CD14-positive monocyte (primary cell): ENCODE measurements around the gene YARS2. TPM values are rescaled to one million over a fixed set of nuclear protein-coding genes. Genes with fewer than 3 reads are reported as not detected.

Source experiments
- DNase-seq, 3 donors: peaks; one replicate each; pipeline ENCODE4 v3.0.0-alpha.2; 2011 to 2022
- H2AFZ ChIP-seq: 2 replicates; pipeline ENCODE4 v1.6.0; 2012; ENCODE audit warnings: mild to moderate bottlenecking, low read depth, low read length, inconsistent platforms; ENCODE audit not compliant: insufficient read depth, poor library complexity, severe bottlenecking
- H3K27ac ChIP-seq, 2 donors: 1 replicate in 1 of 2; 2 replicates in 1 of 2; pipeline ENCODE4 v1.5.1; 2012 to 2013; ENCODE audit warnings: low read length in 2 of 2, control low read depth in 1 of 2, inconsistent platforms in 1 of 2, low read depth in 1 of 2, mild to moderate bottlenecking in 1 of 2
- H3K27me3 ChIP-seq, 2 donors: one replicate each; pipeline versions ENCODE4 v1.6.0 to v1.6.1; 2011 to 2013; ENCODE audit warnings: low read length in 2 of 2; ENCODE audit not compliant: control insufficient read depth in 2 of 2, insufficient read depth in 2 of 2
- H3K36me3 ChIP-seq, 2 donors: replicated peaks in 1 of 2; 1 replicate in 1 of 2; 2 replicates in 1 of 2; pipeline versions ENCODE4 v1.5.1 to v1.6.1; 2012 to 2013; ENCODE audit warnings: low read length in 2 of 2, control low read depth in 1 of 2, inconsistent platforms in 1 of 2, mild to moderate bottlenecking in 1 of 2; ENCODE audit not compliant: insufficient read depth in 2 of 2, control insufficient read depth in 1 of 2
- H3K4me1 ChIP-seq, 2 donors: 1 replicate in 1 of 2; 2 replicates in 1 of 2; pipeline versions ENCODE4 v1.5.1 to v1.6.1; 2012 to 2013; ENCODE audit warnings: low read length in 2 of 2, control low read depth in 1 of 2, inconsistent platforms in 1 of 2, mild to moderate bottlenecking in 1 of 2, moderate library complexity in 1 of 2; ENCODE audit not compliant: insufficient read depth in 2 of 2, control insufficient read depth in 1 of 2
- H3K4me2 ChIP-seq: replicated peaks from 2 replicates; pipeline ENCODE3; 2012; ENCODE audit warnings: low read length, moderate library complexity, mild to moderate bottlenecking; ENCODE audit not compliant: poor library complexity, severe bottlenecking; ENCODE audit errors: extremely low read depth
- H3K4me3 ChIP-seq, 3 experiments: fragments of 200-600 bp in 1 of 3; sonication (generic) in 1 of 3; replicated peaks in 1 of 3; 1 replicate in 2 of 3; 2 replicates in 1 of 3; pipeline ENCODE4 v1.5.1; 2011 to 2013; ENCODE audit warnings: low read length in 3 of 3, mild to moderate bottlenecking in 3 of 3, control low read depth in 2 of 3, low read depth in 2 of 3, inconsistent platforms in 1 of 3, moderate library complexity in 1 of 3
- H3K79me2 ChIP-seq: 2 replicates; pipeline ENCODE4 v1.6.0; 2012; ENCODE audit warnings: mild to moderate bottlenecking, control low read depth, inconsistent platforms, low read length, moderate library complexity; ENCODE audit not compliant: insufficient read depth
- H3K9ac ChIP-seq: 2 replicates; pipeline ENCODE4 v1.6.0; 2017; ENCODE audit warnings: low read length, mild to moderate bottlenecking; ENCODE audit not compliant: insufficient read depth, poor library complexity, severe bottlenecking
- H3K9me3 ChIP-seq, 2 donors: replicated peaks in 1 of 2; 1 replicate in 1 of 2; 2 replicates in 1 of 2; pipeline versions ENCODE4 v1.5.1 to v1.6.1; 2012 to 2013; ENCODE audit warnings: low read length in 2 of 2, control low read depth in 1 of 2; ENCODE audit not compliant: control insufficient read depth in 1 of 2, insufficient read depth in 1 of 2
- H4K20me1 ChIP-seq: 2 replicates; pipeline ENCODE4 v1.6.0; 2012; ENCODE audit warnings: mild to moderate bottlenecking, low read length, control low read depth, moderate library complexity; ENCODE audit not compliant: insufficient read depth
- H3K27ac Mint-ChIP-seq, 7 donors: one replicate each; pipeline ENCODE4 v1.8.0; 2020; ENCODE audit warnings: mild to moderate bottlenecking in 7 of 7, mixed read lengths in 7 of 7, moderate library complexity in 6 of 7, inconsistent platforms in 2 of 7
- H3K27me3 Mint-ChIP-seq, 3 donors: one replicate each; pipeline ENCODE4 v1.8.0; 2021 to 2022; ENCODE audit warnings: low read depth in 3 of 3, mild to moderate bottlenecking in 3 of 3, mixed read lengths in 3 of 3, moderate library complexity in 3 of 3, inconsistent platforms in 1 of 3
- H3K36me3 Mint-ChIP-seq, 2 donors: one replicate each; pipeline ENCODE4 v1.8.0; 2020; ENCODE audit warnings: mixed read lengths in 2 of 2, inconsistent platforms in 1 of 2, mild to moderate bottlenecking in 1 of 2
- H3K4me1 Mint-ChIP-seq: one replicate; pipeline ENCODE4 v1.8.0; 2020; ENCODE audit warnings: mild to moderate bottlenecking, mixed read lengths
- H3K4me3 Mint-ChIP-seq, 2 donors: one replicate each; pipeline ENCODE4 v1.8.0; 2020; ENCODE audit warnings: mild to moderate bottlenecking in 2 of 2, mixed read lengths in 2 of 2, moderate library complexity in 1 of 2
- H3K9me3 Mint-ChIP-seq, 7 donors: one replicate each; pipeline ENCODE4 v1.8.0; 2020 to 2022; ENCODE audit warnings: mixed read lengths in 7 of 7, mild to moderate bottlenecking in 6 of 7, moderate library complexity in 6 of 7, inconsistent platforms in 2 of 7
- CTCF ChIP-seq: fragments of 200-600 bp; IDR thresholded peaks from one replicate; pipeline ENCODE4 v1.8.0; 2022; ENCODE audit warnings: antibody characterized with exemption, mild to moderate bottlenecking
- WGBS: methylation state at CpG from one replicate; pipeline ENCODE4 v1.1.5; 2013; ENCODE audit warnings: missing lambda C conversion rate; ENCODE audit not compliant: insufficient coverage; 5-methylcytosine and 5-hydroxymethylcytosine counted together
- intact Hi-C, 2 donors: fragments of 100-400 bp; cut with micrococcal nuclease; formaldehyde crosslinking; loops; one replicate each; pipeline versions ENCODE4 v1.15.0 to v1.15.1; 2023
- polyA minus RNA-seq: library from RNA; depleted of rRNA, polyadenylated mRNA; stranded (reverse); fragments of >200 nt; gene quantifications from 2 replicates; pipeline ENCODE4 v1.2.3, GENCODE V29; 2012
- polyA plus RNA-seq, 3 donors: library from polyadenylated mRNA; depleted of rRNA in 1 of 3; unstranded in 2 of 3; stranded (reverse) in 1 of 3; fragments of 300-500 nt in 2 of 3; fragments of >200 nt in 1 of 3; fragmentation: Illumina TruSeq in 2 of 3; gene quantifications; 1 replicate in 2 of 3; 2 replicates in 1 of 3; pipeline ENCODE4 v1.2.3, GENCODE V29; 2012 to 2021
- total RNA-seq, 12 experiments: library from RNA in 1 of 12; stranded (reverse) in 1 of 12; fragments of 120-200 nt in 1 of 12; gene quantifications; one replicate each; pipeline ENCODE4 v1.2.4 and lab custom pipeline; 2013 to 2026; ENCODE audit warnings: mixed read lengths in 6 of 12, inconsistent platforms in 1 of 12

The YARS2 gene
- 15.4 TPM for total RNA-seq (2013)
- polyA plus RNA-seq (1 to 10 TPM; 4.5 to 7.5 (median 6.6) TPM), polyA minus RNA-seq (10.4 and 10.5 TPM in 2 replicates), total RNA-seq (lab: John Stamatoyannopoulos, UW) (4.8 to 16.6 (median 8.9) reads per million in 11 experiments)

- peak within 1 kb of the TSS; percentile 73 to 89 for H3K27ac ChIP-seq
- intact Hi-C loops = loop anchor here (2.0 to 10.0 kb wide), 3 partner anchors 391 to 1267 kb away; partner anchors contain the start of gene ALG10 (in 1 of the 2)
- peak within 1 kb of the TSS; percentile 83 to 93 (median 89) for H3K27ac Mint-ChIP-seq
- H3K4me3 ChIP-seq = peak within 1 kb of the TSS; percentile 68 to 97 (median 96)
- peaks cover 16 to 33% of the 10 kb centered on the region in 2 donors for H3K36me3 ChIP-seq
- peaks cover 24 to 31% of the 10 kb centered on the region in 2 donors for H3K36me3 Mint-ChIP-seq
- peak within 1 kb of the TSS; percentile 93 to 94 for H3K4me3 Mint-ChIP-seq
- peak within 1 kb of the TSS; percentile 82 for H3K9ac ChIP-seq
- H4K20me1 ChIP-seq = no peaks in the 10 kb centered on the region
- peaks cover 29% of the 10 kb centered on the region for H3K79me2 ChIP-seq
- no peaks in the 10 kb centered on the region for H3K27me3 ChIP-seq
- H3K9me3 Mint-ChIP-seq = no peaks in the 10 kb centered on the region
- peaks cover 12 to 22% of the 10 kb centered on the region in 2 donors for H3K4me1 ChIP-seq
- 0% methylated on average over 28 of the region's 39 CpGs for WGBS
- H3K4me2 ChIP-seq = peak within 1 kb of the TSS; percentile 98
- DNase-seq = peak; percentile 85 to 92 (median 92)
- H3K9me3 ChIP-seq = no peaks in the 10 kb centered on the region
- peak within 1 kb of the TSS; percentile 98 for H2AFZ ChIP-seq
- H3K27me3 Mint-ChIP-seq = peaks cover 0 to 1% (median 0%) of the 10 kb centered on the region in 3 donors
- peak; percentile 78 for TF ChIP-seq CTCF
- H3K4me1 Mint-ChIP-seq = peaks cover 13% of the 10 kb centered on the region
Measured at GRCh38 chr12:32755654-32756475, at the start of gene YARS2. Gene YARS2 (minus strand): TSS chr12:32755897. CDS start chr12:32755874, 23 bp downstream.

- no peak overlapping the region for H3K9ac ChIP-seq
- H3K27ac Mint-ChIP-seq = no peak overlapping the region
- H3K36me3 ChIP-seq = no peaks in the 10 kb centered on the region
- H3K4me1 Mint-ChIP-seq = no peaks in the 10 kb centered on the region
- no peaks in the 10 kb centered on the region for H3K27me3 ChIP-seq
- H3K9me3 Mint-ChIP-seq = peaks cover 5 to 22% (median 13%) of the 10 kb centered on the region in 7 donors
- no peaks in the 10 kb centered on the region for H4K20me1 ChIP-seq
- no peak overlapping the region for H3K27ac ChIP-seq
- no peaks in the 10 kb centered on the region for H3K36me3 Mint-ChIP-seq
- H3K4me3 ChIP-seq = no peak overlapping the region
- H3K79me2 ChIP-seq = no peaks in the 10 kb centered on the region
- H3K4me1 ChIP-seq = no peaks in the 10 kb centered on the region
- no peak overlapping the region for H3K4me2 ChIP-seq
- H2AFZ ChIP-seq = no peak overlapping the region
- H3K9me3 ChIP-seq = peaks cover 0 to 9% of the 10 kb centered on the region in 2 donors
- intact Hi-C loops = no loop called here
- H3K4me3 Mint-ChIP-seq = no peak overlapping the region
- WGBS = 100% methylated on average over 1 of the region's 3 CpGs
- no peak for TF ChIP-seq CTCF
- peaks cover 0 to 5% (median 0%) of the 10 kb centered on the region in 3 donors for H3K27me3 Mint-ChIP-seq
- no peak for DNase-seq
Measured at GRCh38 chr12:32804301-32804700, 48.6 kb upstream of the YARS2 start.
